Activated T-helper 2 cell treated with anti-CD3 and anti-CD28 coated beads, Interferon-gamma antibody, Interleukin-2, Interleukin-4, amounts not matched to agents 10 μg/mL and 5 μg/mL and 100 μg/mL, durations not matched to agents 14 hours and 24 hours and 36 hours (primary cell): ENCODE results near the gene DNAH14. TPM values are rescaled to one million over a fixed set of nuclear protein-coding genes. Genes with fewer than 3 reads are reported as not detected.
"Not testable (repeated sequence)": the region's sequence is repeated elsewhere in the genome, so short reads cannot be mapped to it uniquely, and the experiment has no call there.

Experiments used
- DNase-seq: peaks from one replicate; pipeline ENCODE4 v3.0.0; 2021; ENCODE audit warnings: low spot score
- H3K27ac Mint-ChIP-seq: one replicate; pipeline ENCODE4 v1.8.0; 2021; ENCODE audit warnings: mixed read lengths
- H3K27me3 Mint-ChIP-seq: one replicate; pipeline ENCODE4 v1.8.0; 2021; ENCODE audit warnings: low read depth, mixed read lengths
- H3K36me3 Mint-ChIP-seq: one replicate; pipeline ENCODE4 v1.8.0; 2021; ENCODE audit warnings: low read depth, mixed read lengths
- H3K4me1 Mint-ChIP-seq: one replicate; pipeline ENCODE4 v1.8.0; 2021; ENCODE audit warnings: low read depth, mixed read lengths
- H3K4me3 Mint-ChIP-seq: one replicate; pipeline ENCODE4 v1.8.0; 2021; ENCODE audit warnings: low read depth, mild to moderate bottlenecking, moderate library complexity, mixed read lengths
- H3K9me3 Mint-ChIP-seq: one replicate; pipeline ENCODE4 v1.8.0; 2021; ENCODE audit warnings: mixed read lengths
- intact Hi-C: fragments of 100-400 bp; cut with micrococcal nuclease; formaldehyde crosslinking; loops from one replicate; pipeline ENCODE4 v1.15.1; 2023
- total RNA-seq: library from RNA; stranded (reverse); gene quantifications from 2 replicates; pipeline ENCODE4 v1.2.3, GENCODE V29; 2022

DNAH14 gene
- total RNA-seq, 1 donor from 2014 or later: 0.32 TPM

DNA sequence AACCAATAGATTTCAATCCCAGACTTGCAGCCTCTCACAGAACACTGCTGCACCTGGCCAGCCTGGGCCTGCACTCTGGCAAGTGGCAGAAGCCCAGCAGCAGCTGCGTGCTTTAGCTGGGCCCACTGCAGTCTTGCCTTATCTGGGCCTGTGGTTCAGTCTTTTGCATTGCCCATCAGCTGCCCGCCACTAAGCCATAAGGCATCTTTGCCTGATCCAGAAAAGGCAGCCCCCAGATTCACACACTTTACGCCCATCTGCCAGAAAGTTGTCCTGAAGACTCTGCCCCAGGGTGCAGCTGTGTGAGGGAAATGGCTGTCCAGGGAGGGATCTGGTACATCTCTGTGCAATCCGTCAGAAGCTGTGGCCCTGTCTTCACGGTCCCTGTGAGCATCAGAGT is 217.0 kb downstream of the DNAH14 start:
- Mint-ChIP-seq H3K9me3 (no peaks in the 10 kb centered on the region), H3K4me1 (no peaks in the 10 kb centered on the region), H3K27me3 (no peaks in the 10 kb centered on the region), H3K36me3 (no peaks in the 10 kb centered on the region), H3K27ac (no peak overlapping the region), H3K4me3 (no peak overlapping the region)
- intact Hi-C loops: no loop called here
- no peak for DNase-seq

GRCh38 chr1:225147791-225148190 is 218.3 kb downstream of the DNAH14 start:
- DNase-seq, intact Hi-C loops, H3K27ac Mint-ChIP-seq, H3K4me1 Mint-ChIP-seq, H3K4me3 Mint-ChIP-seq, H3K9me3 Mint-ChIP-seq, H3K36me3 Mint-ChIP-seq, H3K27me3 Mint-ChIP-seq: not testable (repeated sequence)

DNA sequence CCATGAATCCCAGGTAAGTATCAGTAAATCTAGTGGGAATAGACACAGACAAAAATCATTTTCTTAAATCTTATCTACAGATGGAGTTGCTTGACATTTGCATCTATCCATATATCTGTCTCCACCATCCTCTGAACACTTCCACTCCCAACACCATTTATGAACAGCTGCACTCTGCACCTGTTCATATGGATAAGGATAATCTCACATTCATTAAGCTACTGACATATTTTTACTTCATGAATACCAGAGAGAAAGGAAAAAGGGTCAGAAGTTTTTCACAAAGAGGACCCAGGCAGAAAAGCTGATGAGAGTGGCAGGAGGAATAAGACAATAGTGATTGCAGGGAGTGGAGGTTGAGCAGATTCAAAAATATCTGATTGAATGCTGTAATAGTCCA is 222.6 kb downstream of the DNAH14 start:
- Mint-ChIP-seq H3K4me1 (no peaks in the 10 kb centered on the region), H3K27ac (no peak overlapping the region), H3K27me3 (no peaks in the 10 kb centered on the region), H3K36me3 (no peaks in the 10 kb centered on the region), H3K4me3 (no peak overlapping the region), H3K9me3 (no peaks in the 10 kb centered on the region)
- intact Hi-C loops: no loop called here
- DNase-seq: no peak

DNA sequence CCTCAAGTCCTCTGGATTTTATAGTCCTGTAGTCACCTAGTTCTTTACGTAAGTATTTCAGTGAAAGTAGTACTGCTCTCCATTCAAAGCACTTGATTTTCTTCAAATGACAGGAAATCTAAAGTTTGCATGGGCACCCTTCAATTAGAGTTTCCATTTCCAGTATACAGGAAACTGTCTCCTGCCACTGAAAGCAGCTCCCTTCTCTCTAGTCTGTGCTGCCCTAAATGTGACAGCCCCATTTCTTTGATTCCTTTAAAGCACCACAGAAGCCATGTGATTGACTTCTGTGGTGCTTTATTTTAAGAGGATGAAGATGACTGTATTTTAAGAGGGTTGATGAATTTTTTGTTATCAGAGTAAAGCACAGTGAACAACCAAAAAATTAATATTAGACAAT is 226.1 kb downstream of the DNAH14 start:
- Mint-ChIP-seq H3K4me3 (no peak overlapping the region), H3K27ac (no peak overlapping the region), H3K9me3 (no peaks in the 10 kb centered on the region), H3K4me1 (no peaks in the 10 kb centered on the region), H3K36me3 (no peaks in the 10 kb centered on the region), H3K27me3 (no peaks in the 10 kb centered on the region)
- intact Hi-C loops: no loop called here
- no peak for DNase-seq

DNA sequence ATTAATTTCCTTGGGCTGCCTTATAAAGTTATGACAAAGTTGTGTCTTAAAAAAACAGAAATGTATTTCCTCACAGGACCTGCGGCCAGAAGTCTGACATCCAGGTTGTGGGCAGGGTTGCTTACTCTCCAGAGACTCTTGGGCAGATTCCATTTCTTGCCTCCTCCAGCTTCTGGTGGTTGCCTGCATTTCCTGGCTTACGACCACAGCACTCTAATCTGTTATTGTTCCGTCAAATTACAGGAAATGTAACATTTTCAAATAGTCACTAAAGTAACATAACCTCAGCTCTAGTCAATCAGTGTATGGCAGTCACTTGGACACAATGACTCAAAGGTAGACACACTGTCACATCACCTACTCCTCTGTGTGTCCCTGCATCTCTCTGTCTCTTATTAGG is 226.8 kb downstream of the DNAH14 start:
- H3K4me1 Mint-ChIP-seq: no peaks in the 10 kb centered on the region
- H3K27ac Mint-ChIP-seq: no peak overlapping the region
- H3K4me3 Mint-ChIP-seq: no peak overlapping the region
- H3K36me3 Mint-ChIP-seq: no peaks in the 10 kb centered on the region
- no peaks in the 10 kb centered on the region for H3K27me3 Mint-ChIP-seq
- no peak for DNase-seq
- no peaks in the 10 kb centered on the region for H3K9me3 Mint-ChIP-seq
- intact Hi-C loops: no loop called here

DNA sequence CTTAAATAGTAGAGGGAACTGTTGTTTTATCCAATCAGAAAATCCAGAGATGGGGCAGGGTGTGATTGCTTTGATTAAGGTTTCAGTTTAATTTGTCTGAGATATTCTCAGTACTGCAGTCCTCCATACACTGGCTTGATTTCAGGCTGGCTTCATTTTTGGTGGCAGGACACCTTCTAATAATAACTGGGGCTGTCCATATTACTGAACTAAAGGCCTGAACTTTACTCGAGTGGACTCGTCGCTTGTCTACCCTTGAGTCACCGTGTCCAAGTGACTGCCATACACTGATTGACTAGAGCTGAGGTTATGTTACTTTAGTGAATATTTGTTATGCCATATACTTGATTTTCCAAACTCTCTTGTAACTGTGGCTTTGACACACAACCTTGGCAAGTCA is 228.8 kb downstream of the DNAH14 start:
- H3K4me3 Mint-ChIP-seq: no peak overlapping the region
- H3K36me3 Mint-ChIP-seq: no peaks in the 10 kb centered on the region
- DNase-seq: no peak
- H3K27ac Mint-ChIP-seq: no peak overlapping the region
- H3K27me3 Mint-ChIP-seq: no peaks in the 10 kb centered on the region
- no peaks in the 10 kb centered on the region for H3K9me3 Mint-ChIP-seq
- no peaks in the 10 kb centered on the region for H3K4me1 Mint-ChIP-seq
- intact Hi-C loops: no loop called here

DNA sequence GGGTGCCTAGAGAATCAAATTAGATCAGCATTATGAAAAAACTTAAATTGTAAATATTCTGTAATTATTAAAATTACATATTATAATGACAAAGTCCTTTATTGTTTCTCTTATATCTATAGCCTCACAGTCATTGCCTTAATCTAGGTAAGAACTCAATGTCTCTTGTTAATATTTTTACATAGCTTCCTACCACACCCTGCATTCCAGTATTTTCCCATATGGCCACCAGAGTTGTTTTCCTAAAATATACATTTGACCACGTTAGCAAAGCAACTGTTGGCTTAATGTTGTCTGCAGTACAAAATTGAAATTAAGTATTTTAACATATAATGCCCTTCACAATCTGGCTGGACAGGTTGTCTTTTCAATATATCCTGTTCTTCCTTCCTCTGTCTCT is 230.3 kb downstream of the DNAH14 start:
- H3K27ac Mint-ChIP-seq: no peak overlapping the region
- no peaks in the 10 kb centered on the region for H3K9me3 Mint-ChIP-seq
- no peaks in the 10 kb centered on the region for H3K36me3 Mint-ChIP-seq
- no peaks in the 10 kb centered on the region for H3K4me1 Mint-ChIP-seq
- DNase-seq: no peak
- H3K4me3 Mint-ChIP-seq: no peak overlapping the region
- H3K27me3 Mint-ChIP-seq: no peaks in the 10 kb centered on the region
- intact Hi-C loops: no loop called here

- H3K4me3 Mint-ChIP-seq: not testable (repeated sequence)
Measured at GRCh38 chr1:225177409-225177808, 247.9 kb downstream of the DNAH14 start.

DNA sequence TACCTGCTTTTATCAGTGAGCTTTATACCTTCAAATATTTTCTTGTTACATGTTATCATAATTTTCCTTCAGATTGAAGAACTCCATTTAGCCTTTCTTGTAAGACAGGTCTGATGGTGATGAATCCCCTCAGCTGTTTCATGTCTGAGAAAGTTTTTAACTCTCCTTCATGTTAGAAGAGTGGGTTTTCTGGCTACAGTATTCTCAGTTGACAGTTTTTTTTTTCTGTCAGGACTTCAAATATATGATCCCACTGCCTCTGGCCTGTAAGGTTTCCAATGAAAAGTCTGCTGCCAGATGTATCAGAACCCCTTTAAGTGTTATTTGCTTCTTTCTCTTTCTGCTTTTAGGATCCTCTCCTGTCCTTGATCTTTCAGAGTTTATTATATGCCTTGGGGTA is 250.2 kb downstream of the DNAH14 start:
- H3K4me1 Mint-ChIP-seq: peaks cover 6% of the 10 kb centered on the region
- intact Hi-C loops: no loop called here
- no peak overlapping the region for H3K27ac Mint-ChIP-seq
- no peaks in the 10 kb centered on the region for H3K36me3 Mint-ChIP-seq
- DNase-seq: no peak
- H3K9me3 Mint-ChIP-seq: peaks cover 39% of the 10 kb centered on the region
- no peaks in the 10 kb centered on the region for H3K27me3 Mint-ChIP-seq
- H3K4me3 Mint-ChIP-seq: no peak overlapping the region

More at GRCh38 chr1:225177409-225177808, 247.9 kb downstream of the DNAH14 start:
- H3K36me3 Mint-ChIP-seq, DNase-seq, H3K27me3 Mint-ChIP-seq, H3K27ac Mint-ChIP-seq, intact Hi-C loops, H3K4me1 Mint-ChIP-seq: not testable (repeated sequence)
- peaks cover 39% of the 10 kb centered on the region for H3K9me3 Mint-ChIP-seq

DNA sequence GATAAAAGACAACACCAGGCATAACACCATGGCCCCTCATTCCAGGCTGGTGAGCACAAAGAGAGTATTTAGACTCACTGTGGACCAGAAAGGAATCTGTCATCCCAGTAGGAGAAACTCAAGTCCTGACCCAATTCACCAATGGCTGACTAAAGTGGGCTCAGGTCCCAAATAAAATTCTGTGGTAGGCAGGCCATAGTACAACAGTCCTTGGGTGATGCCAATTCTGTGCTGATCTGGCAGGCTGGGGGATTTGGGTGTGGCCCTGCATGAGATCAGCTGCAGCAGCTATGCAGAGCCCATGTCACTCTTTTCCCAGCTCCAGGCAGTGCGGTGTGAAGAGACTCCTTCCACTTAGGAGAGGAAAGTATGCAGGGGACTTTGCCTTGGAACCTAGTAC is 253.2 kb downstream of the DNAH14 start:
- no peak for DNase-seq
- Mint-ChIP-seq H3K27ac (no peak overlapping the region), H3K27me3 (no peaks in the 10 kb centered on the region), H3K36me3 (no peaks in the 10 kb centered on the region), H3K4me1 (peaks cover 6% of the 10 kb centered on the region), H3K4me3 (no peak overlapping the region), H3K9me3 (peaks cover 32% of the 10 kb centered on the region)
- intact Hi-C loops: no loop called here

GRCh38 chr1:225191199-225191753 is 261.8 kb downstream of the DNAH14 start:
- no peak for DNase-seq
- Mint-ChIP-seq H3K9me3 (peaks cover 11% of the 10 kb centered on the region), H3K36me3 (no peaks in the 10 kb centered on the region), H3K4me1 (no peaks in the 10 kb centered on the region), H3K27ac (no peak overlapping the region), H3K27me3 (no peaks in the 10 kb centered on the region), H3K4me3 (no peak overlapping the region)
- intact Hi-C loops: no loop called here

DNA sequence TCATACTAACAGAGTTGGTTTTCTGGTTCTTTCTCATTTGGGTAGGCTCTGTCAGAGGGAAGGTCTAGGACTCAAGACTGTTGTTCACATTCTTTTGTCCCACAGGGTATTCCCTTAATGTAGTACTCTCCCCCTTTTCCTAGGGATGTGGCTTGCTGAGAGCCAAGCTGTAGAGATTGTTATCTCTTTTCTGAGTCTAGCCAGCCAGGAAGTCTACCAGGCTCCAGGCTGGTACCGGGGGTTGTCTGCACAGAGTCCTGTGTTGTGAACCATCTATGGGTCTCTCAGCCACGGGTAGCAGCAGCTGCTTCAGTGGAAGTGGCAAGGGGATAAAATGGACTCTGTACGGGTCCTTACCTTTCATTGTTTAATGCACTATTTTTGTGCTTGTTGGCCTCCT is 272.0 kb downstream of the DNAH14 start:
- Mint-ChIP-seq H3K4me3 (no peak overlapping the region), H3K9me3 (no peaks in the 10 kb centered on the region), H3K36me3 (no peaks in the 10 kb centered on the region), H3K27ac (no peak overlapping the region), H3K27me3 (no peaks in the 10 kb centered on the region), H3K4me1 (no peaks in the 10 kb centered on the region)
- intact Hi-C loops: no loop called here
- no peak for DNase-seq

- Mint-ChIP-seq H3K27ac (no peak overlapping the region), H3K9me3 (no peaks in the 10 kb centered on the region), H3K36me3 (no peaks in the 10 kb centered on the region), H3K4me3 (no peak overlapping the region), H3K27me3 (no peaks in the 10 kb centered on the region), H3K4me1 (no peaks in the 10 kb centered on the region)
- intact Hi-C loops: no loop called here
- DNase-seq: no peak
Measured at GRCh38 chr1:225207791-225208190, 278.3 kb downstream of the DNAH14 start.

GRCh38 chr1:225209153-225209552 is 279.7 kb downstream of the DNAH14 start:
- Mint-ChIP-seq H3K4me1 (no peaks in the 10 kb centered on the region), H3K4me3 (no peak overlapping the region), H3K27me3 (no peaks in the 10 kb centered on the region), H3K9me3 (no peaks in the 10 kb centered on the region), H3K27ac (no peak overlapping the region), H3K36me3 (no peaks in the 10 kb centered on the region)
- intact Hi-C loops: no loop called here
- no peak for DNase-seq
